Fibroblast of skin of right quadriceps (primary cell): ENCODE results near the gene MORN1.
"Not testable (repeated sequence)": the region's sequence is repeated elsewhere in the genome, so short reads cannot be mapped to it uniquely, and the experiment has no call there.

ENCODE experiments used
- DNase-seq: peaks from one replicate; pipeline ENCODE4 v3.0.0-alpha.2; 2013

Gene MORN1

GRCh38 chr1:2391041-2391930 is at the start of gene MORN1, which contains the start of gene RER1:
Gene MORN1 (minus strand): TSS chr1:2391554. CDS start chr1:2391533, 21 bp downstream.
Gene RER1 (plus strand): TSS chr1:2391841. CDS start chr1:2395791, 3,950 bp downstream.
- DNase-seq: peak; percentile 99

- not testable (repeated sequence) for DNase-seq
These were observed 49.0 kb upstream of the MORN1 start for GRCh38 chr1:2440346-2440745.

DNA sequence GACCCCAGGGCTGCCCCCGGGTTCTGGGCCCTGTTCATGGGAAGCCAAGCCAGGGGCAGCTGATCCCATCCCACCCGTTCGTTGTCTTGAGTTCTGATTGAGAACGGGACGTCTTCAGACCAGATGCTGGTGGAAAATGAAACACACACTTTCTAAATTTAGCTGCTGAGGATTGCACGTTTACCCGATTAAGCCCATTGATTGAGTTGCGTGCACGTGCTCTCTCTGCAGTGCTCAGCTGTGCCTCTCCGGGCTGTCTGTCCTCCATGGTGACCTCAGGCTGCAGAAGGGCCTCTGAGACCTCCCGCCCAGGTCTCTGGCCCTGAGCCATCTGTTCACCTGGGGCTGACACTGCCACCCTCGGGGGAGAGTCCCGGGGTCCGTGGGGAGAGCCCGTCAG is 48.0 kb upstream of the MORN1 start:
- no peak for DNase-seq

GRCh38 chr1:2438641-2439040 is 47.3 kb upstream of the MORN1 start:
- DNase-seq: no peak

- DNase-seq: no peak
These were observed 46.7 kb upstream of the MORN1 start for GRCh38 chr1:2438038-2438437.

DNA sequence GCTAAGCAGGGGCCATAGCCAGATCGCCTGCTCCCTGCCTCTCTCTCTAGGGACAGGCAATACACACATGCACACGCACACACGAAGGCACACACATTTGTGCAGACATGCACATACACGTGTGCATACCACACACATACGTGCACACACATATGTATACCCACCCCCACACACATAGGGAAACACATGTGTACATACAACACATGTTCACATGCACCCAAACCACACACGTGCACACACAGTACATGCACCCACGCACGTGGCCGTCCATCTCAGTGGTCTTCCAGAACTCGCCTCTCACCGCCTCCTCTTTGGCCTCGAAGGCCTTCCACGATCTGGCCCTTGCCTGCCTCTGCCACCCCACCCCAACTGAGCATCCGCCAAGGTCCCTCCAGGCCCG is 46.3 kb upstream of the MORN1 start:
- DNase-seq: no peak

GRCh38 chr1:2436876-2437275 is 45.5 kb upstream of the MORN1 start:
- no peak for DNase-seq

- DNase-seq: no peak
These were observed 44.5 kb upstream of the MORN1 start for GRCh38 chr1:2435746-2436355.

- no peak for DNase-seq
These were observed 43.7 kb upstream of the MORN1 start for GRCh38 chr1:2435091-2435490.

DNA sequence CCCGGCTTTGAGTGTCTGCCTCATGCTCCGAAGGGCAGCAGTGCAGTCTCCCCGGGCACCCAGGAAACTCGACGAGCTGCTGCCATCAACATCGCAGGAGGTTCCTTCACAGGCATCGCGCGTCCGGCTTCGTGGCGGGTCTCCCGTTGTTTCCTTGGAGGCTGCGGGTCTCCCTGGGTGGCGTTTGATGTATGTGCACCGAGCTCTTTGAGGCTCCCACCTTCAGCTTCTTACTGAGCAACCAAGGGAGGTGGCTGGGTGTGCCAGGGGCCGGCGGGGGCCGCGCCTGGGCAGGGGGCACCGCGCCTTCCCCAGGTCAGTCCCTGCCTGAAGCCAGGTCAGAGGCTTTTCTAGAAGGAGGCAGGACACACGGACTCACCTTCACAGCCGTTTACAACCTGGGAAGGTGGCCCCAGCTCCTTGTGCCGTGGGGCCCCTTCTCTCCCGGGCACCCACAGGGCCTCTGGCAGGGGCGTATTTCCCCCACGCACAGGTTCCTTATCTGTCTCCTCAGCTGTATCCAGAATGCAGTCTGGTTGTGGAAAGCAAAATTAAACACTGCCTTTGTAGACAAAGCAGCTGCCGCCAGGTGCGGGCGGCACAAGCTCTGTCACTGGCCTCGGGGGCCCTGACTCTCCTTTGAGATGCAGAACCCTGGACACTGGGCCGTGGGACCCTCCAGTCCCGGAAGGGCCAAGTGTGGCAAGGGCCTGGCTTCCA is 42.7 kb upstream of the MORN1 start:
- DNase-seq: no peak

DNA sequence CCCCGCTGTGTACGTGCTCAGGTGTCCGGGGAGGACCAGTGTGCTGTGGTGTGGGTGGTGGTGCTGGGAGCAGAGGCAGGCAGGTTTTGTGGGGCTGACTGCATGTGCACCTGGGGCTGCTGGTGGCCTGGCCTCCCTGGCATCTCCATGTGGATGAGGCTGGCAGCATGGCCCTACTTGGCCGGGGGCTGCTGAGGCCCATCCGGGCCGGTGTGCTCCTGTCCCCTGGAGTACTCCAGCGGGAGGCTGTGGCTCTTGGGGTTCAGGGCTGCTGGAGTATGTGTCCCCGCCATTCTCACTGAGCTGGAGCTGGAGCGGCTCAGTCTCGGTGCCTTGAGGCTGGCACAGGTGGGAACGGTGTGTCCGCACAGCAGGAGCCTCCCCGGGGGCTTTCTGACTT is 41.8 kb upstream of the MORN1 start:
- DNase-seq: no peak

DNA sequence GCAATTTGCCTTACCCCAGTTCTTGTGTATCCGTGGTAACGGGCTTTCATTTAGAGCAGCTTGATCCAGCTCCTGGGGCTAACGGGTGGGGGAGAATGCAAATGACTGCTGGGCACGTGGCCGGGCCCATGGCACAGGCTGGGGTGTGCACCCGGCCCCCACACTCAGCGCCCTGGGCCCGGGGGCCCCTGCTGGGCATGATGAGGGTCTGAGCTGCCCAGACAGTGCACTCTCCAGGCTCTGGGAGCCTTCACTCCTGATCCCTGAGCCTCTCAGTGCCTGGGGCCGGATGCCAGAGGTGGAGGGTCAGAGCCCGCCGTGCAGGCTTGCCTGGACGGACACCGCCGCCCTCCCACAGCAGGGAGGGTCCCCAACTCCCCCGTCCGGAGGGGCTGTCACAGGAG is 41.1 kb upstream of the MORN1 start:
- DNase-seq: no peak

- no peak for DNase-seq
These were observed 40.2 kb upstream of the MORN1 start for GRCh38 chr1:2431518-2431917.

DNA sequence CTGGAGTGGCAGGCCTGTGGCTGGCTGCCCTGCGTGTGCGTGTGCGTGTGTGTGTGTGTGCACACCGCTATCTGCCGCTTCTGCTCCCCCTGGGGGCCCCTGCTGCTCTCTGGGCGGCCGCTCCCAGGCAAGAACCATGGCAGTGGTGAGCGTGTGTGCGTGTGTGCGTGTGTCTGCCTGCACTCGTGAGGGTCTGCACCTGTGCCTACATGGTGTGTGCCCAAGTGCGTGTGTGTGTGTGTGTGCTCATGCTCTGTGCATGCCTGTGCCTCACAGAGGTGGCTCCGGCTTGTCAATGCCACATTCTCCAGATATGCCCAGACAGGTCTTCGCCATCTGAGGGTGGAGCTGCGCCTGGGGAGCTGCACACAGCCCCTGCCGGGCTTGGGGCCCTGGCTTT is 39.7 kb upstream of the MORN1 start:
- no peak for DNase-seq

DNA sequence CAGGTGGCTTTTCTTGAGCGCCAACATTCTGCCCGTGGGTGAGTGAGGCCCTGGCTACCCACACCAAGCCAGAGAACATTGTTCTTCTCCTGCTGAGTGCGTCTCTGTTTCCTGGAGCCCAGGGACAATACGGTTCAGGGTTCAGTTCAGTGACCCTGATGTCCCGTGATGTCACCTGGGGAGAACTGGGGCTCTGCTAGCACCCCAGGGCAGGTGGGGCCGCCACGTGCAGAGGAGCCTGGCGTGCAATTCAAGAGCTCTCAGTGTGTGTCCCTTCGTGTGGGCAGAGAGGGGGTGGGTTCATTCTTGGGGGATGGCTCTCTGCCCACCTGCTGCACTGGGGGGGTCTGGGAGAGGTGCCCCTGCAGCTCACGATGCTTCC is 39.2 kb upstream of the MORN1 start:
- no peak for DNase-seq

DNA sequence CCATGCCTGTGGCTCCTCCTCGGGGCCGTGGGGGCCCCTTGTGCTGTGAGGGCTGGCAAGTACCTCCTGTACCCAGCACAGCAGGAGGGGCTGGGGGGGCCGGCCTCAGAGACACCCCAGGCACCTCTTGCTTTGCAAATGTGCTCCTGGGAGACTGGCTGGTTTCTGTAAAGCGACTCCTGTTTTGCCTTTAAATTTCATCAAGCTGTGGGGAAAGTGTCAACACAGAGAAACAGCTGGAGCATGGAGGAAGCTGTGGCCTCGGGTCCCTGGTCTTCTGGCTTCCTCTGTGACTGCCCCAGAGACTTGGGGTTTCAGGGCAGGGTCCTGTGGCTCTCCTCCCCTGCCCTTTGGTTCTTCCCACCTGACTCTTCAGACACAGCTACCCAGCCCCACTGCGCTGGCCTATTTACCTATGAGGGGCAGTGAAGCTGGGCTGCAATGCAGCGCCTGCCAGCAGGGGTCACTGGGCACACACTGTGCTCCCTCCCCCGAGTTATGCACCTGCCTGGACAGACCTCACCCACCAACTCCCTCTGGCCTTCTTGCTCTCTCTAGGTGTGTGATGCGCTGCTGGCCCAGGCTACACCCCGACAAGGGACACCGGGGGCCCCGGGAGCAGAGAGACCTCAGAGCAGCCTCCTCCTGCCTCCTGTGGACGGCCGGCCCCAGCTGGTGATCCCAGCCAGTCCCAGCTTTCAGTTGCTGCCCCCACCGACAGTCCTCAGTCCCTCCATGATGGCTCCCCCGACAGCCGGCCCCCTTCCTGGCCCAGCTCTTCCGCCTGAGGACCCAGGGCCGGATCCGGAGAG is 38.6 kb upstream of the MORN1 start:
- no peak for DNase-seq

DNA sequence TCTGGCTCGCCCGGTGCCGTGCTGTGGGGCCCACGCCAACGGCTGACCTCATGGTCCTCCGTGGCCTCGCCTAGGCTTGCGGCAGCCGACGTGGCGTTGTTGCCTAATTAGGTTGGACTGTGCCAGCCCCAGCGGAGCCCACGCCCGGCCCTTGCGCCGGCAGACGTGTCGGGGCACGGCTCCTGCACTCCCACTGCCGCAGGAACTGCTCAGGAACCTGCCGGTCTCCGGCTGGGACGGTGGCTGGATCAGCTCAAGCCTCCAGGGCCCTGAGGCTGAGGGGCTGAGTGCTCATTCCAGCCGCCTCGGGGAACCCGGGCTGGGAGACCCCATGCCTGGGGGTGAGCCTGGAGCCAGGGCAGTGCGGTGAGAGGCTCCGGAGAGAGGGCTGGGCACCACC is 37.1 kb upstream of the MORN1 start:
- DNase-seq: no peak

DNA sequence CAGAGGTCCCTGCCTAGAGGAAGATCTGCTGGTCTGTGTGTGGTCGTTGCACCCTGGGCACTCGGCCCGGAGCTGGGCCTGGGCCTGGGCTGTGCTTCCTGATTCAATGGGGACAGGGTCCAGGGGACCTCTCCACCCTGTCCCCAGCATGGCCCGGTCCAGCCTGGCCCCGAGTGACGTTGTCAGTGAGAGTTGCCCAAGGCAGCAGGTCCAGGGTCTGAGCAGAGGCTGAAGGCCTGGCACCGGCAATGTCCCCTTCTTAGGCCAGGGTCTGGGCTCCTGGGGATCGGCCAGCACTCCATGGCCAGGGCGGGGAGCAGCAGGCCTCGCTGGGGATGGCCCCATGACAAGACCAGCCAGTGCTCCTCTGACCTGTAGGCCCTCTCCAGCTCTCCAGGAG is 36.6 kb upstream of the MORN1 start:
- no peak for DNase-seq

GRCh38 chr1:2427051-2427450 is 35.7 kb upstream of the MORN1 start:
- DNase-seq: no peak

GRCh38 chr1:2426540-2426939 is 35.2 kb upstream of the MORN1 start:
- no peak for DNase-seq

- DNase-seq: no peak
These were observed 34.5 kb upstream of the MORN1 start for GRCh38 chr1:2425892-2426291.

DNA sequence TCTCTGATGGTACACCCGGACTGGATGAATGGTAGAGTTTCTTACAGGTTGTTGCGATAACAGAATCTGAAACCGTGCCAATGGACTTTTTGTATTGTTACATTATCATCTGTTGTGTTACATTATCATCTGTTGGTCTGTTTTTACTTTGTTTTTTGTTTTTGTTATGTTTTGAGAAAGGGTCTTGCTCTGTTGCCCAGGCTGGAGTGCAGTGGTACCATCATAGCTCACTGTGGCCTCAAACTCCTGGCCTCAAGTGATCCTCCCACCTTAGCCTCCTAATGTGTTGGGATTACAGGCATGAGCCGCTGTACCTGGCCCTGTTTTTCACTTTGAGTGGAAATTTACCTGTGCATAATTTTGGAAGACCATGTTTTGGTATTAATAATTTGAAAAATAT is 31.2 kb upstream of the MORN1 start:
- no peak for DNase-seq

DNA sequence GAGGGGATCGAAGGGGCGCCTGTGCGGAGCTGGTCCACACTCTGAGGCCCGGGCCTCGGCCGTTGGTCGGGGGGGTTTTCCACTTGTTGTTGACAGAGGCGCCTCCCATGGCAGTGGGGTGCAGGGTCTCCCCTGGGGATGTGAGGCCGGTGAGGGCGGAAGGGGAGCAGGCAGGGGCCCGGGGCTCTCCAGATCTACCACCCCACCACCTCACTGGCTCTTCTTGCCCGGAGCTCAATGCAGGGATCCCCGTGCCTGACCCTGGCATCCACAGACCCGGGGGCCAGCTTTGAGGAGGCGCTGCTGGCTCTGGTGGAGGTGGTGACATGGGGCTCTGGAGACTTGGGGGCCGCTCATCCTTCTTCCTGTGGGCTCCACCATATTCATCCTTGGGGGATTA is 28.1 kb upstream of the MORN1 start:
- DNase-seq: no peak
